Glomerular visceral epithelial cell (primary cell): ENCODE measurements around the gene R3HDM2.

ENCODE experiments used
- DNase-seq: peaks from one replicate; pipeline ENCODE4 v3.0.0-alpha.2; 2016; ENCODE audit errors: extremely low spot score

The R3HDM2 gene

DNA sequence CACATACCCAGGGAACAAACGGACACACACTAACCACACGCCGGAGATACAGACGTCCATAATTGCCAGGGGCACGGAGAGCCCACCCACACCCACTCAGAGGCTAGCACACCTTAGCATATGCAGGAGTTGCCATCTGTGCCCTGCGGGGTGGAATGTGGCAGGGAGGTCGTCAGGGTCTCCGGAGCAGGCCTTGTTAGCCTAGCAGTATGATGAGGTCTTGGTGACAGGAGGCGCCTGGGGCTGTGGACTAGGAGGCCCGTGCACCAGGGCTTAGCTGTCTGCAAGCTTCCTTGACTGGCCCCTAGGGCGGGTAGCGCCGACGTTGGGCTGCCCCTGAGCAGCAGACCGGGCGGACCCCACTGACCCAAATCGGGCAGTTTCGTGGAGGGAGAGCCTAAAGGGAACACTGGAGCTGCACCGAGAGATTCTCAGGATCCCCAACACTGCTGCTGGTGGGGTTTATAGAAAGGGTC is 189.9 kb downstream of the R3HDM2 start:
- DNase-seq = no peak

- DNase-seq = no peak
These were observed 190.5 kb downstream of the R3HDM2 start for GRCh38 chr12:57240066-57240921.

DNA sequence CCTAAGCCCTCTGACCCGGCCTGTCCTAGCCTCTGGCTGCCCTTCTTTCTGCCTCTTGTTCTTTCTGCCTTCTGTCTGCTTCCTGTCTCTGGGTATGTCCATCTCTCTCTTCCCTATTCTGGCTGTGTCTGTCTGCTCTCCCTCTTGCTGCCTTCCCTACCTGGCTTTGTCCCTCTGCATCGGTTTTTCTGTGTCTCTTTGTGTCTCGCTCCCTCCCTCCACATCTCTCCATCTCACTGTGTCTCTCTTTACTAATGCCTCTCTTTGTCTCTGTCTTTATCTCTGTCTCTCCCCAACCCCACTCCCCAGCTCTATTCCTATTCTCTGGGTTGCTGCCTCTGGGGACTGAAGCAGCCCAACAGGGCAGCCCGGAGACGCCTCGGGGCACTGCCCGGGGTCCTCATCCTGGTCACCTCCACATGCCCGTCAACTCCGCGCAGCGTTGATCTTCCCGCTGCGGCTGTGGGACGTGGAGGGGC is 191.2 kb downstream of the R3HDM2 start:
- no peak for DNase-seq

DNA sequence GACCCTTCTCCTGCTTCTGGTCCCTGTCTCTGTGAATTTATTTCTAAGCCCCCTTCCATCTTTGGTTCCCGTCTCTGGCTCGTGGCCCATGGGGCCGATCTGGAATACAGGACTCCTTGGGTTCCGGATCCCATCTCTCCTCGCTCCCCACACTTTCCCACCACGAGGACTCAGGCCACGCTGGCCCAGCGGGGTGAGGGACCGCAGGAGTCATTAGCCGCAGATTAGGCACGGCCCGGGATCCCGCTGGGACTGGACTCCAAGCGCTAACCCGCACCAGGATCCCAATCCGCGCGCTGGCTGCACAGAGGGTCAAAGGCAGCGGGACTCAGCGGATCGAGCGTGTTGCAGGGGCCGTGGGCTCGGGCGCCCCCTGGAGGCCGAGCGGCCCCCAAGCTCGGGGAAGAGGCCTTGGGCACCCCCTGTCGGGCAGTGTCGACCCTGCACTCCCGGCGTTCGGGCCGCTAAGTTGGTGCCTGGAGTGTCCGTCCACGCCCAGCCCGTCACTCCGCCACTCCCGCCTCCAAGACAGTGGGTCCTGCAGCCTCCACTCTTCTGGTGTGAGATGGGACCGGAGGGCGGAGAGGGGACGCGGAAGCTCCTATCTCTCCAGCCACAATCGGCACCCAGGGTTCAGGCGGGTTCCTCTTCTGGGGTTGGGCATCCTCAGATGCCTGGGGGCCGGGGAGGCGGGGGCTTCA is 191.8 kb downstream of the R3HDM2 start:
- DNase-seq = peak; percentile 89

DNA sequence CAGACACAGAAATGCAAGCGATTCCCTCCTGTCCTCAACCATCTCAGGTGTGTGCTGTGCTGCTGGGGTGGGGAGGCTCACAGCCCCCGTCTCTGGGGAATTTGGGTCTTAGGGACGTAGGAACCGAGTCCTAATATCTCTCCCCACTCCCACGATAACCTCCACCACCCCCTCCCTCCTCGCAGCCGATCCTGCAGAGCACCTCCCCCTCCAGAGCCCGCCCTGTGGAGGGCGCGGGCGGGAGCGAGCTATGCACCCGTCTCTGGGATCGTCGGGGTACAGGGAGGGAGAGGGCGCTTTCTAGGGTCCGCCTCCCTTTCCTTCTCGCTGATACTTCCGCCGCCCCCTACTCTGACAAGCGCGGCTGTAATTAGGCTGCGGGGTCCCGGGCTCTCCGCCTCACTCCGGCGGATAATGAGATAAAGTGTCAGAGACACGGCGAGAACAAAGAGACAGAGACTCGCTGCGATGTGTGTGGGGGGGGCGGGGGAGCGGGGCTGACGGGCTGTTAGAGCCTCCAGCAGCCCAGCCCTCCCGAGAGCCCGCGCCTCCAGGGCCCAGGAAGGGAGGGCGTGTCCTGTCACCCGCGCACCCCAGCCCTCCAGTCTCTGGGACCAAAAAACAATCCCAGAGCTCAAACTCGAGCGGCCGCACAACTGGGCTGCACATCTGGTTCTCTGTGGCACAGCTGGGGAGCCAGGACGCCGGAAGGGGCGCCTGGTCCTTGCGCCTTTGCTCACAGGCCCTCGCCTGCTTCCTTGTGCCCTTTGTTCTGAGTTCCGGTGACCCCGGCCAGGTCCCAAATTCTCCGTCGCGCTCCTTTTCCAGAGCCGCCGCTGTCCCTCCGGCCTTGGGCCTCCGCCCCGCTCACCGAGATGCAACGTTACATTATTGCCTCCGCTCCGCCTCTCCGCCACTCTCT is 192.7 kb downstream of the R3HDM2 start:
- no peak for DNase-seq

DNA sequence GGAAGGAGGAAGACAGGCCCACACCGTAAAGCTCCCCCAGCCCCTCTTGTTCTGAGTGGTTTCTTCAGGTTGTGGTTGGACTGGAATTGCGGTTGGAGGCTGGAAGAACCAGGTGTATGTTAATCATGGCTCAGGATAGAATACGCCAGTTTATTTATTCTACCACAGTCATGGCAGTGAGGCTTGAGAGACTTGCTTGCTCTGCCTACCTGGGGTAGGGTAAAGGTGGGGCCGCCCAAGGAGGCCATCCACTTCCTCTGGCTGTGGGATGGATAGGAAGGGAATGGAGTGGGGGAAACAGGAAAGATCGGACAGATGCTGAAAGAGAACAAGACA is 193.3 kb downstream of the R3HDM2 start:
- DNase-seq = no peak

DNA sequence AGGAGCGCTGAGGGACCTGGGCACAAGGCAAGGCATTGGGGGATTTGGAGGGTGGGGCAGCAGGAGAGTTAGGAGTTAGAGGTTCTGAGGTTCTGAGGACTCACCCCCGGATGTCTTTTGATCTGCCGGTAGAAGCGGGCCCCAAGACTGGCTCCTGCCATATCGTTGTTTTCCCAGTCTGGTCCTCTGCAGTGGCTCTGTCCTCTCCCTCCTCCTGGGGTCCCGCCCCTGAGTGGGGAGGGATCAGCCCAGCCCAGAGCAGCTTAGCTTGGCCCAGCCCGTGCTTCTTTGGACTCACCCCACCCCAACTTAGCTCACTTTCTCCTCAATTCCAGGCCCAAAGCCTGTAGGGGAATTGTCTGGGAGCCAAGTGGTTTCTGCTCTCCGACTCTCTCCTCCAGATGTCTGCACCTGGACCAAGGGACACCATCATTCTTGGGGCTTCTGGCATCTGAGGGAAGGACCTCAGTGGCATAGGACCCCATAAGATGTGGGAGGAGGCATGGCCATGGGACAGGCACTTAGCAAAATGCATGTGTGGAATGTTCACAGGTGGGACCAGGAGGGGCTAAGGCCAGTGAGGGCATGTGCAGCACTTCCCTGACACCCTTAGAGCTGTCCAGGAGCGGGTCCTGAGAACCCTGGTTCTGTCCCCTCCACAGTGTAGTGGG is 193.8 kb downstream of the R3HDM2 start:
- DNase-seq = no peak

DNA sequence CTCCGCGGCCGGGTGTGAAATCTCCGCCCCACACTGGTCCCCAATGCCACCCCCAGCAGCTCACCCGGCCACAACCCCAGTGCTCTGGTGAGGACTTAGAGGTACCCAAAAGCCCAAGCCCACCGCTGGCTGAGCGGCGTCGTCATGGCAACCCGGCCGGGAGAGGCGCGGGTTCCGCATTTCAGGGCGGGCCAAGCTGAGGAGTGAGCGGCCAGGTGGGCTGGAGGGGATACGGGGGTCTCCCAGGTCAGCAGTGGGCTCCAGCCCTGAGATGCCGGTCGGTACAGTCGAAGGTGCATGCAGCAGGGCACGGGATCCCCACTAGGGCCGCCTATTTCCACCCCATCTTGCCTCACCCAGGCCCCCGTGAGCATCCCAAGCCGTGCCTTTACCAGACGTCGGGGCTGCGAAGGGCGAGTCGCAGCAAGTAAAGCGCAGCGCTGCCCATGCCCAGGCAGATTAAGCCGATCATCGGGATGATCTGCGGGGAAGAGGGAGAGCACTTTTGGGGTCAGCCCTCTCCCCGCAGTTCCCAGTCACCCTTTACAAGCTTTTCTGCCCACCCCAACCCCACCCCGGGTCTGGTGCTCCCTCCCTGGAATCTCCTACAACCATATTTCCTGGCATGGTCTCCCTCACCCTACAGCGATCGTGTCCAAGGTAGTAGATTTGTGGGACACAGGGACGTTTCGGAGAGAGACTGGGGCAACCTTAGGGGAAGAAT is 194.5 kb downstream of the R3HDM2 start:
- no peak for DNase-seq

- no peak for DNase-seq
These were observed 195.1 kb downstream of the R3HDM2 start for GRCh38 chr12:57235728-57236131.

DNA sequence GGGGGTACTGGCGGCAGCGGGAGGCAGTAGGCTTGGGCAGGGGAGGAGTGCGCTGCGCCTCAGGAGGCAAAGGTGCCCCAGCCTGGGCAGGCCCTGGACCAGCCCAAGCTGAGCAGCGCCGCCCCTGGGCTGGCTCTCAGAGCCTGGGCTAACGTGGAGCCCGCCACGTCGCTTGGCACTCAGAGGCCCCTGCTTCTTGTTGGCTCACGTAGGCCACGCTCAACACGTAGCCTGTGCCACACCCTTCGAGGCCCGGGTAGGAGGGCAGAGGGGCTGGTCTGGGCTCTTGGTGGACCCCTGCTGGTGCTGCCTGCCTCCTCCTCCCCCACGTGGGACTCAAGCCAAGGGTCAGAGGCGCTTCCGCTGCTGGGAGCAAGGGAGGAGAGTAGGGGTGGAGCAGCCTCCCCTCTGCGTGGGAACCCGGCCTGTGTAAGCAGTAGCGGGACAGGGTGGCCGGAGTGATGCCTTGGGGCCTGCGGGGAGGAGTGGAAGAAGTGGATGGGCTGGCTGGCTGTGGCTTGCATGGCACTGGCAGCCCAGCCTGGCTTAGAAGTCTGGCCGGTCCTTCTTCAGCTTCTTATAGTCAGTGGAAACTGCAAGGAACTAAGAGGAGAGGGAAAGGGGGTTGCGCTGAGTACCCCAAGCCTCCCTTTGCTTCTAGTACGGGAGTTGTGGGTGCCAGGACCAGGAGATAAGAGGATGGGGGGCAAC is 195.7 kb downstream of the R3HDM2 start:
- DNase-seq = no peak

- no peak for DNase-seq
These were observed 196.2 kb downstream of the R3HDM2 start for GRCh38 chr12:57234571-57235016.

- no peak for DNase-seq
These were observed 196.6 kb downstream of the R3HDM2 start for GRCh38 chr12:57234233-57234570.

DNA sequence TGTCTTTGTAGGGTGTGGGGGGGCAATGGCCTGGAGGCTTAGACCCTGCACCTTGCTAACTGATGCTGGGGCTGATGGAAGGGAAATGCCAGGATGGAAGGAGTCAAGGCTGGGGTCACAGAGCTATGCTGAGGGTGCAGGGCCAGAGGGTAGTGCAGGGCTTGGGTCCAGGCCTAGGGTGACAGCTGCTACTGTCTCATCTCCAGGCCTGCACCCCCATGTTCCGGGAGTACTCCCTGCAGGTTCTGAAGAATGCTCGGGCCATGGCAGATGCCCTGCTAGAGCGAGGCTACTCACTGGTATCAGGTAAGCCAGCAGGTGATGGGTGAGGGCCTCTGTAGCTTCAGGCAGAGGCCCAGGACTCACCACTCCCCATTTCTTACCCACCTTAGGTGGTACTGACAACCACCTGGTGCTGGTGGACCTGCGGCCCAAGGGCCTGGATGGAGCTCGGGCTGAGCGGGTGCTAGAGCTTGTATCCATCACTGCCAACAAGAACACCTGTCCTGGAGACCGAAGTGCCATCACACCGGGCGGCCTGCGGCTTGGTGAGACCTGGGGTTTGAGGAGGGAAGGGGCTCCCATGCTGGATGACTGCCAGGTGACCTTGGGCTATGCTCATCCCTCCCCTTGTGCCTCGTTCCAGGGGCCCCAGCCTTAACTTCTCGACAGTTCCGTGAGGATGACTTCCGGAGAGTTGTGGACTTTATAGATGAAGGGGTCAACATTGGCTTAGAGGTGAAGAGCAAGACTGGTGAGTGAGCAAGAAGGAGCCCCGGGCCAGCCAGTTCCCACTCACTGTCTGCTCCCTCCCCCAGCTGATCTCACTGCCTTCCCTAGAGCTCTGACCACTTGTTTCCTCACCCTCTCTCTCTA is 197.2 kb downstream of the R3HDM2 start:
- no peak for DNase-seq

- DNase-seq = no peak
These were observed 198.6 kb downstream of the R3HDM2 start for GRCh38 chr12:57232156-57232756.

- no peak for DNase-seq
These were observed 199.4 kb downstream of the R3HDM2 start for GRCh38 chr12:57231276-57232021.

GRCh38 chr12:57230381-57231155 is 200.3 kb downstream of the R3HDM2 start:
- DNase-seq = no peak
